H1 (cell line): Measurements from ENCODE around the gene ZNF273. TPM values are rescaled to one million over a fixed set of nuclear protein-coding genes. Genes with fewer than 3 reads are reported as not detected.

Experiments used
- FOSL1 ChIP-seq: IDR thresholded peaks from 2 replicates; pipeline ENCODE4 v1.6.1; 2011; ENCODE audit warnings: mild to moderate bottlenecking, low read depth, low read length, moderate library complexity; ENCODE audit not compliant: insufficient read depth
- KDM4A ChIP-seq: IDR thresholded peaks from one replicate; pipeline ENCODE4 v1.7.1; 2012; ENCODE audit warnings: low read depth, mild to moderate bottlenecking, moderate library complexity, low read length, inconsistent platforms; ENCODE audit not compliant: severe bottlenecking
- polyA plus RNA-seq, 7 experiments: library from polyadenylated mRNA; depleted of rRNA in 3 of 7; stranded (reverse) in 5 of 7; unstranded in 2 of 7; fragments of >200 nt in 5 of 7; fragments of 200-250 nt in 2 of 7; gene quantifications; 1 replicate in 5 of 7; 2 replicates in 1 of 7; 4 replicates in 1 of 7; pipeline versions ENCODE4 v1.2.1 to v1.2.3, GENCODE V29; 2011 to 2013; ENCODE audit warnings: missing spikeins in 2 of 7, mixed read lengths in 2 of 7
- total RNA-seq: library from RNA; stranded (reverse); fragmentation: NEBNext Ultra II Directional; extraction: Animal tissue kit (Norgen Biotek cat#: 25700); gene quantifications from 2 replicates; pipeline ENCODE4 v1.2.1, GENCODE V29; 2021

ZNF273 gene
- total and polyA plus RNA-seq, 2 of the 8 experiments (the other 6 are each of a cell fraction or from before 2014, with no cell fraction given), result 6.2 to 23.2 TPM

GRCh38 chr7:64892116-64892515 is 11.0 kb upstream of the ZNF273 start (continued):
- TF ChIP-seq KDM4A, result no peak
- TF ChIP-seq FOSL1, result no peak
- TF ChIP-seq, all 59 proteins: peak for 0
